Neural crest cell (in vitro differentiated cells): ENCODE data around the gene MAN2C1. TPM values are rescaled to one million over a fixed set of nuclear protein-coding genes. Genes with fewer than 3 reads are reported as not detected.

Experiments used
- DNase-seq: peaks from one replicate; pipeline ENCODE4 v3.0.0; 2021; ENCODE audit warnings: low read depth, mixed read lengths, low spot score
- H3K27ac Mint-ChIP-seq: one replicate; pipeline ENCODE4 v1.8.0; 2021; ENCODE audit warnings: mild to moderate bottlenecking, mixed read lengths; ENCODE audit not compliant: unreplicated experiment
- H3K27me3 Mint-ChIP-seq: 2 replicates; pipeline ENCODE4 v1.8.0; 2021; ENCODE audit warnings: low read depth, mild to moderate bottlenecking, mixed read lengths
- H3K36me3 Mint-ChIP-seq: 2 replicates; pipeline ENCODE4 v1.8.0; 2021; ENCODE audit warnings: low read depth, mild to moderate bottlenecking, mixed read lengths
- H3K4me1 Mint-ChIP-seq: 2 replicates; pipeline ENCODE4 v1.8.0; 2021; ENCODE audit warnings: mixed read lengths
- H3K4me3 Mint-ChIP-seq: one replicate; pipeline ENCODE4 v1.8.0; 2021; ENCODE audit warnings: mild to moderate bottlenecking, mixed read lengths
- H3K9me3 Mint-ChIP-seq: 2 replicates; pipeline ENCODE4 v1.8.0; 2021; ENCODE audit warnings: mixed read lengths
- CTCF ChIP-seq: fragments of 200-600 bp; sonication (generic); conservative IDR thresholded peaks from 2 replicates; pipeline ENCODE4 v1.5.0; 2021; ENCODE audit warnings: antibody characterized with exemption, mild to moderate bottlenecking
- total RNA-seq: library from RNA; stranded (reverse); gene quantifications from 2 replicates; pipeline ENCODE4 v1.2.1, GENCODE V29; 2021

The MAN2C1 gene
- total RNA-seq, 1 donor from 2014 or later = 222 TPM

- Mint-ChIP-seq H3K4me1 (peaks cover 19% of the 10 kb centered on the region), H3K36me3 (peaks cover 3% of the 10 kb centered on the region), H3K27ac (no peak overlapping the region), H3K27me3 (no peaks in the 10 kb centered on the region), H3K4me3 (no peak overlapping the region), H3K9me3 (no peaks in the 10 kb centered on the region)
- no peak for DNase-seq
- TF ChIP-seq CTCF = no peak
Measured at GRCh38 chr15:75364881-75365280, 3.5 kb downstream of the MAN2C1 start.

- DNase-seq = no peak
- no peaks in the 10 kb centered on the region for H3K27me3 Mint-ChIP-seq
- H3K4me1 Mint-ChIP-seq = peaks cover 8% of the 10 kb centered on the region
- H3K4me3 Mint-ChIP-seq = no peak overlapping the region
- peaks cover 3% of the 10 kb centered on the region for H3K36me3 Mint-ChIP-seq
- H3K27ac Mint-ChIP-seq = no peak overlapping the region
- no peaks in the 10 kb centered on the region for H3K9me3 Mint-ChIP-seq
- no peak for TF ChIP-seq CTCF
Measured at GRCh38 chr15:75363786-75364185, 4.6 kb downstream of the MAN2C1 start.

GRCh38 chr15:75362642-75363249 is 5.7 kb downstream of the MAN2C1 start:
- TF ChIP-seq CTCF = no peak
- Mint-ChIP-seq H3K27me3 (no peaks in the 10 kb centered on the region), H3K4me3 (peak overlapping the region; percentile 79), H3K27ac (no peak overlapping the region), H3K36me3 (no peaks in the 10 kb centered on the region), H3K9me3 (no peaks in the 10 kb centered on the region), H3K4me1 (peaks cover 4% of the 10 kb centered on the region)
- no peak for DNase-seq

GRCh38 chr15:75361989-75362641 is 6.3 kb downstream of the MAN2C1 start:
- TF ChIP-seq CTCF = no peak
- H3K4me3 Mint-ChIP-seq = no peak overlapping the region
- DNase-seq = no peak
- H3K36me3 Mint-ChIP-seq = no peaks in the 10 kb centered on the region
- no peak overlapping the region for H3K27ac Mint-ChIP-seq
- no peaks in the 10 kb centered on the region for H3K9me3 Mint-ChIP-seq
- H3K27me3 Mint-ChIP-seq = no peaks in the 10 kb centered on the region
- H3K4me1 Mint-ChIP-seq = no peaks in the 10 kb centered on the region

- no peak for DNase-seq
- no peak overlapping the region for H3K27ac Mint-ChIP-seq
- no peaks in the 10 kb centered on the region for H3K27me3 Mint-ChIP-seq
- no peak for TF ChIP-seq CTCF
- peak overlapping the region; percentile 19 for H3K4me3 Mint-ChIP-seq
- H3K9me3 Mint-ChIP-seq = no peaks in the 10 kb centered on the region
- H3K4me1 Mint-ChIP-seq = no peaks in the 10 kb centered on the region
- no peaks in the 10 kb centered on the region for H3K36me3 Mint-ChIP-seq
Measured at GRCh38 chr15:75361361-75361988, 6.9 kb downstream of the MAN2C1 start.
